HUES48 (cell line): ENCODE results near the gene HMOX1.
"Not testable (repeated sequence)": the region's sequence is repeated elsewhere in the genome, so short reads cannot be mapped to it uniquely, and the experiment has no call there.

Source experiments
- H3K27ac ChIP-seq: one replicate; pipeline ENCODE4 v1.7.0; 2013; ENCODE audit warnings: low read depth, low read length, inconsistent platforms
- H3K27me3 ChIP-seq: 2 replicates; pipeline ENCODE4 v1.6.1; 2013; ENCODE audit warnings: mild to moderate bottlenecking, low read length; ENCODE audit not compliant: control insufficient read depth, insufficient read depth
- H3K36me3 ChIP-seq: 2 replicates; pipeline ENCODE4 v1.6.1; 2013; ENCODE audit warnings: low read length; ENCODE audit not compliant: control insufficient read depth, insufficient read depth
- H3K4me1 ChIP-seq: 2 replicates; pipeline ENCODE4 v1.6.1; 2013; ENCODE audit warnings: mild to moderate bottlenecking, low read length; ENCODE audit not compliant: control insufficient read depth, insufficient read depth
- H3K4me3 ChIP-seq: 2 replicates; pipeline ENCODE4 v1.5.1; 2013; ENCODE audit warnings: mild to moderate bottlenecking, low read depth, low read length
- H3K9ac ChIP-seq: 2 replicates; pipeline ENCODE4 v1.6.1; 2013; ENCODE audit warnings: mild to moderate bottlenecking, low read depth, low read length, moderate library complexity
- H3K9me3 ChIP-seq: 2 replicates; pipeline ENCODE4 v1.6.1; 2013; ENCODE audit warnings: low read length; ENCODE audit not compliant: control insufficient read depth, insufficient read depth

Gene HMOX1

GRCh38 chr22:35436421-35436820, 55.5 kb downstream of the HMOX1 start:
- no peak overlapping the region for H3K9ac ChIP-seq
- no peak overlapping the region for H3K4me3 ChIP-seq

GRCh38 chr22:35437049-35437448, 56.2 kb downstream of the HMOX1 start:
- H3K27ac ChIP-seq: no peak overlapping the region
- no peak overlapping the region for H3K4me3 ChIP-seq
- no peaks in the 10 kb centered on the region for H3K4me1 ChIP-seq
- no peak overlapping the region for H3K9ac ChIP-seq
- no peaks in the 10 kb centered on the region; the same call in 1 of the 2 replicates for H3K9me3 ChIP-seq
- H3K27me3 ChIP-seq: no peaks in the 10 kb centered on the region
- H3K36me3 ChIP-seq: peaks cover 26% of the 10 kb centered on the region

More at GRCh38 chr22:35436421-35436820, 55.5 kb downstream of the HMOX1 start:
- H3K27ac ChIP-seq: no peak overlapping the region
- peaks cover 32% of the 10 kb centered on the region for H3K36me3 ChIP-seq
- no peaks in the 10 kb centered on the region; the same call in 1 of the 2 replicates for H3K9me3 ChIP-seq
- H3K27me3 ChIP-seq: no peaks in the 10 kb centered on the region
- H3K4me1 ChIP-seq: no peaks in the 10 kb centered on the region

DNA sequence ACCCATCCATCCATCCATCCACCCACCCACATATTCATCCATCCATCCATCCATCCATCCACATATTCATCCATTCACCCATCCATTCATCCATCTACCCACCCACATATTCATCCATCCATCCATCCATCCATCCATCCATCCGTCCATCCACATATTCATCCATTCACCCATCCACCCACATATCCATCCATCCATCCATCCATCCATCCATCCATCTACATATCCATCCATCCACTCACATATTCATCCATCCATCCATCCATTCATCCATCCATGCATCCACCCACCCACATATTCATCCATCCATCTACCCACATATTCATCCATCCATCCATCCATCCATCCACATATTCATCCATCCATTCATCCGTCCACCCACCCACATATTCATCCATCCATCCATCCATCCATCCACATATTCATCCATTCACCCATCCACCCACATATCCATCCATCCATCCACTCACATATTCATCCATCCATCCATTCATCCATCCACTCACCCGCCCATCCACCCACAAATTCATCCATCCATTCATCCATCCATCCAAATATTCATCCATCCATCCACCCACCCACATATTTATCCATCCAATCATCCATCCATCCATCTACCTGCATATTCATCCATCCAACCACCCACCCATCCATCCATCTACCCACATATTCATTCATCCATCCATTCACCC, 57.9 kb downstream of the HMOX1 start:
- H3K27me3 ChIP-seq, H3K36me3 ChIP-seq, H3K4me1 ChIP-seq, H3K9me3 ChIP-seq, H3K4me3 ChIP-seq, H3K9ac ChIP-seq, H3K27ac ChIP-seq: not testable (repeated sequence)

DNA sequence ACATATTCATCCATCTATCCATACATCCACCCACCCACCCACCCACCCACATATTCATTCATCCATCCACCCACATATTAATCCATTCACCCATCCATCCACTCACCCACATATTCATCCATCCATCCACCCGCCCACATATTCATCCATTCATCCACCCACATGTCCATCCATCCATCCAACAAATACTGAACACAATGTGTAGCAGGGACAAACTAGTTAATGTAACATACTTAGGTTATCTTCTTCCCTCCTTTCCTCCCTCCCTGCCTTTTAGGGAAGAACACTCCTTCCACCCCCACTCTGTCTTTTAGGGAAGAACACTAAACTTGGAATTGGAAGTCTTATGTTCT, 58.4 kb downstream of the HMOX1 start:
- H3K27ac ChIP-seq: no peak overlapping the region
- no peak overlapping the region for H3K9ac ChIP-seq
- H3K36me3 ChIP-seq: peaks cover 4% of the 10 kb centered on the region

GRCh38 chr22:35440129-35440528, 59.2 kb downstream of the HMOX1 start:
- H3K27me3 ChIP-seq: no peaks in the 10 kb centered on the region
- no peak overlapping the region for H3K27ac ChIP-seq
- H3K9ac ChIP-seq: no peak overlapping the region
- H3K36me3 ChIP-seq: no peaks in the 10 kb centered on the region
- no peak overlapping the region for H3K4me3 ChIP-seq
- no peaks in the 10 kb centered on the region for H3K9me3 ChIP-seq
- H3K4me1 ChIP-seq: no peaks in the 10 kb centered on the region

More for the DNA sequence above, 58.4 kb downstream of the HMOX1 start:
- no peaks in the 10 kb centered on the region for H3K27me3 ChIP-seq
- no peak overlapping the region for H3K4me3 ChIP-seq
- H3K4me1 ChIP-seq: no peaks in the 10 kb centered on the region
- no peaks in the 10 kb centered on the region for H3K9me3 ChIP-seq

DNA sequence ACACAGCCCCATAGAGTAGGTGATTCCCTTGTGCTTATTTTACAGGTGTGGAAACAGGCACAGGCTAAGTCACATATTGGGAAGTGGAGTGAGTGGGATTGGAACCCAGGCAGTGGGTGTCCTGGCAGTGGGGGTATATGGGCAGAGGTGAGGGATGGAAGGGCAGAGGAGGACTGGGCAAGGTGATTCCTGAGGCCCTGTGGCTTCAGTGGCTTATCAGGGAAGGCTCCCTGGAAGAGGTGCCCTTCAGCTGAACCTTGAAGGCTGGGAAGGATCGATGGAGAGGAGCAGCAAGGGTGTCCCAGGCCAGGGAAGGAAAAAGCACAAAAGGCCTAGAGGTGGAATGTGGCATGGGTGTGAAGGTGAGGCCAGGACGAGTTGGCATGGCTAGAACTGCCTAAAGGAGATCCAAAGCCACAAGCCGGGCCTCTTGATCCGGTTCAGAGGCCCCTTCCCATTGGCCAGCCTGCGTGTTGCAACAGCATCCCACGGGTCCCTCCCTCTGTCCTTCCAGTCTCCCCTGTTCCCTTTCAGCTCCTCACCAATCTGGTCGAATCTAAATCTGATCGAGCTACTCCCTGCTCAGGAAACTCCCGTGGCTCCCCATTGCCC, 60.7 kb downstream of the HMOX1 start:
- no peaks in the 10 kb centered on the region for H3K27me3 ChIP-seq
- no peak overlapping the region for H3K9ac ChIP-seq
- H3K36me3 ChIP-seq: no peaks in the 10 kb centered on the region
- H3K9me3 ChIP-seq: no peaks in the 10 kb centered on the region
- no peak overlapping the region for H3K27ac ChIP-seq
- no peaks in the 10 kb centered on the region for H3K4me1 ChIP-seq
- no peak overlapping the region for H3K4me3 ChIP-seq

- Histone ChIP-seq H3K27me3 (no peaks in the 10 kb centered on the region), H3K9me3 (no peaks in the 10 kb centered on the region), H3K36me3 (no peaks in the 10 kb centered on the region), H3K4me3 (no peak overlapping the region), H3K4me1 (no peaks in the 10 kb centered on the region), H3K27ac (no peak overlapping the region), H3K9ac (no peak overlapping the region)
These were observed 61.6 kb downstream of the HMOX1 start for GRCh38 chr22:35442471-35442870.

- no peak overlapping the region for H3K27ac ChIP-seq
- H3K27me3 ChIP-seq: no peaks in the 10 kb centered on the region
- no peaks in the 10 kb centered on the region for H3K9me3 ChIP-seq
- no peaks in the 10 kb centered on the region for H3K36me3 ChIP-seq
- no peak overlapping the region for H3K4me3 ChIP-seq
- no peak overlapping the region for H3K9ac ChIP-seq
- H3K4me1 ChIP-seq: peaks cover 1% of the 10 kb centered on the region; the same call in 1 of the 2 replicates
These were observed 62.4 kb downstream of the HMOX1 start for GRCh38 chr22:35443338-35443737.
